Activated CD4-positive, alpha-beta T cell treated with anti-CD3 and anti-CD28 coated beads, Interleukin-2, Interleukin-4, amounts not matched to agents 100 ng/mL and 50 ng/mL, durations not matched to agents 16 hours and 8 hours (primary cell): ENCODE results near the gene SMYD3.
"Not testable (repeated sequence)": the region's sequence is repeated elsewhere in the genome, so short reads cannot be mapped to it uniquely, and the experiment has no call there.

ENCODE experiments used
- DNase-seq: peaks from one replicate; pipeline ENCODE4 v3.0.0-alpha.2; 2020; ENCODE audit warnings: low spot score

The SMYD3 gene

DNA sequence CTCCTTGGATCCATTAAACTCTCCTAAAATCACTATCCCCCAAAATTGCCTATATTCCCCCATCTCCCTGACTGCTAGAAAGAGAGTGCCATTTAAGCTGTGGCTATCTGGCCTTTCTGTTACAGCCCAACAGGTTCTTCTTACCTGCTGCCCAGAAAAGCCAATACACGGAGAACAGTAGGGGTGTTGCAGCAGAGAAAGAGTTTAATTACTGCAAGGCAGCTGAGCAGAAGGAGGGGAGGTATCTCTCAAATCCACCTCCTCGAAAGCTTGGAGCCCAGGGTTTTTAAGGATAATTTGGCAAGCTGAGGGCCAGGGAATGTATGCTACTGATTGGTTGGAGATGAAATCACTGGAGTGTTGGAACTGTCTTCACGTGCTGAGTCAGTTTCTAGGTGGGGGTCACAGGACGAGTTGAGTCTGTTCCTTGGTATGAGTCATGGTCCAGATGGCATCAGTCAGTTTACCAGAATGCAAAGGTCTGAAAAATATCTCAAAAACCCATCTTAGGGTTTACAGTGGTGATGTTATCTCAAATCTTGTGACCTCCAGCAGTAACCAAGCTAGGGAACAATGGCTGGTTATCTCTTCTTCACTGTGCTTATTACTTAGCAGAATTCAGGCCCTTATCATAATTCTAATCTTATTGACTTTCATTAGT lies 89.8 kb downstream of the SMYD3 start:
- DNase-seq, result peak; percentile 34

DNA sequence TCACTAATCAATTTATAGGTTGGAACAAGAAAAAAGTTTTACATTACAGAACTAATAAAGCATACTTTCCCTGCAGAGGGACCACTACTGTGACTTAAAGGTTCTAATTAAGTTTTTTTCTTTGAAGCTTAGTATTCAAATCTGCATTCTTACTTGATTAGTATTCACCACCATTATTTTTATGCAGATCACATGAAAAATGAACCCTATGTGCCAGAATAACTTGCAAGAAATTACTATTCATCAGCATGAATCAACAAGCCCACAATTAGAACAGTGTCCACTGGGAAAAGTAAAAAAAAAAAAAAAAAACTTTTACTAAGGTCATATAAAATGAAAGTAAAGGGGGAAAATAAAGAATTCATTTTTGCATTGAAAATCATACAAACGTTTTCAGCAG lies 90.8 kb downstream of the SMYD3 start:
- DNase-seq, result no peak

DNA sequence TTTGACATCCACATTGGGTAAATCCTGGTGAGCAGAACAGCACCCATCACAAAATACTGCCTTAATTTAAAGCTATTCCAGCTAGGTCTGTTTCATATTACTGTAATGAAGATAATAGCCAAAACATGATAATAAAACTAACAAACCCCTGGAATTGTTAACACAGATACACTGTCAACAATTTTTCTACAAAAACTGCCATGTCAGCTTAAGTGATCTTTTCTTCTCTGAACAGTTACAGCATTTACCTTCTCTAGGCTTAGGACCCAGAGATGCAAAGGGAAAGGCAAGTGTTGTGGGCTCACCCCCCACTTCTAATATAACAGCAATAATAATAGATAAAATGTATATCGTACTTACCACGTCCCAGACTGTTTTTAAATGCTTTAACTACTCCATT lies 92.1 kb downstream of the SMYD3 start:
- DNase-seq, result no peak

DNA sequence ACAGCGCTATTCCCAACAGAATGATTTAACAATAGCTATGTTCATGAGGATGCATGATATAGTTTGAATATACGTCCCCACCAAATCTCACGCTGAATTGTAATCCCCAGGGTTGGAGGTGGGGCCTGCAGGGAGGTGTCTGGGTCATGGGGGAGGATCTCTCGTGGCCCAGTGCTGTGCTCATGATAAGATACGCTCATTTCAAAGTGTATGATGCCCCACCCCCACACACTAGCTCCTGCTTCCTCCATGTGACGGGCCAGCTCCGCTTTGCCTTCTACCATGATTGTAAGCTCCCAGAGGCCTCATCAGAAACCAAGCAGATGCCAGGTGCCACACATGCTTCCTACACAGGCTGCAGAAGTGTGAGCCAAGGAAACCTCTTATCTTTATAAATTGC lies 93.6 kb downstream of the SMYD3 start:
- DNase-seq, result no peak

DNA sequence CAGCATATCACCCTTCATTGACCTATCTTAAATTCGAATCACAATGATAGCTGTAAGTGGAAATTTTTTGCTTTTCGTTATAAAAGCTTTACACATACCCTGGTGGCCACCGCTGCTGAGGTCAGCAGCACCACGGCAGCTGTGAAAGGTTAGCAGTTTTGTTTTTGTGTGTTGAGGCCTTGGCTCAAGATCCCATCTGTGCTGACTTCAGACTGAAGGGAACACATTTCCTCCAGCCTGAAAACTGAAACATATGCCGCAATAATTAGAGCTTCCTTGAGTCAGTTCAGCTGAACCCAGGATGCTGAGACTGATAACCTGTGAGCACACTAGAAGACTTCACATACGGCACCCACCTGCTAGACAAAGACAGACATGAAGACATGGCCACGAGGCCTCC lies 103.0 kb downstream of the SMYD3 start:
- DNase-seq, result no peak

DNA sequence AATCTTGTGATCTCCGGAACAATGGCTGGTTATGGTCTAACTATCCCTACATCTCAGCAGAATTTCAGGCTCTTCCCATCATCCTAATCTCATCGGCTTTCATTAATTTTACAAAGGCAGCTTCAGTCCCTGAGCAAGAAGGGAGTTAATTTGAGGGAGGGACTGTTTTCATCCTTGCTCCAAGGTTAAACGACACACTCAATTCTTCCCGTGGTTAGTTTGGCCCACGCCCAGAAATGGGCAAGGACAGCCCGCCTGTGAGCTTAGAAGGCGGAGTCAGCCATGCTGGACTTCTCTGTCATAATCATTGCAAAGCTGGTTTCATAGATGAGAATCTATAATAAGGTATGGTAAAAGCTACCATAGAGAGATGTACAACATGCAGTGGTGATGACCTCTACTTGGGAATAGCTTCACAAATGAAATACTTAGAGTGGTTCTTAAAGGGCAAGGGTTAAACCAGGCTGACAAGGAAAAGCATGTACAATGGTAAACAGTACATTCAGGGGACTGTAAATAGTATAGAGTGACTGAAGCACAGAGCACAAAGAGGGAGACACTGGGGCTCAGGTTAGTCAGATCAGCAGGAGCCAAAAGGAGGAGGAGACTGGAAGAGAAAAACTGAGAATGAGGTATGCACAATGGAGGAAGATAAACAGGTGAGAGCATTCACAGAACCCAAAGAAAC lies 108.8 kb downstream of the SMYD3 start:
- DNase-seq, result no peak

DNA sequence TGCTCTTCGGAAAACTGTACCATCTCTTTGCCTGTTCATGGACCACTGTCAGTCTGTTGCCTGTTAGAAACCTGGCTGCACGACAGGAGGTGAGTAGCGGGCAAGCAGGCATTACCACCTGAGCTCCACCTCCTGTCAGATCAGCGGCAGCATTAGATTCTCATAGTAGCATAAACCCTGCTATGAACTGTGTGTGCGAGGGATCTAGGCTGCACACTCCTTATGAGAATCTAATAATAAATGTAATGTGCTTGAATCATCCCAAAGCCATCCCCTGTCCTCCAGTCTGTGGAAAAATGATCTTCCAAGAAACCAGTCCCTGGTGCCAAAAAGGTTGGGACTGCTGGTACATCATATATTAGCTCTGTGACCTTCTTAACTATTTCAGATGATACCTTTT lies 110.0 kb downstream of the SMYD3 start:
- no peak for DNase-seq

DNA sequence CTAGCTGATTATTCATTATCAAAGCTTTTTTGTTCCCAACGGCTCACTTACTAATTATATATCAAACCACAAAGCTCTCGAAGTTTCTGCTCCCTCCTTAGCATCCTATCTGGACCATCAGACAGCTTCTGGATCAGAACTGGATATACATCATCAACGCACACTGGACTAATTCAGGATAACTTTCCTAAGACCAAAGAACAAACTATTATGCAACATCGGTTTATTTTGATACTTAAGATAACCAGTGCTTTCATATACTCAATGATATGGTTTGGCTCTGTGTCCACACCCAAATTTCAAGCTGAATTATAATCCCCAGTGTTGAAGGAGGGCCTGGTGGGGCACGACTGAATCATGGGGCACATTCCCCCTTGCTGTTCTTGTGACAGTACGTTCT lies 110.8 kb downstream of the SMYD3 start:
- no peak for DNase-seq

DNA sequence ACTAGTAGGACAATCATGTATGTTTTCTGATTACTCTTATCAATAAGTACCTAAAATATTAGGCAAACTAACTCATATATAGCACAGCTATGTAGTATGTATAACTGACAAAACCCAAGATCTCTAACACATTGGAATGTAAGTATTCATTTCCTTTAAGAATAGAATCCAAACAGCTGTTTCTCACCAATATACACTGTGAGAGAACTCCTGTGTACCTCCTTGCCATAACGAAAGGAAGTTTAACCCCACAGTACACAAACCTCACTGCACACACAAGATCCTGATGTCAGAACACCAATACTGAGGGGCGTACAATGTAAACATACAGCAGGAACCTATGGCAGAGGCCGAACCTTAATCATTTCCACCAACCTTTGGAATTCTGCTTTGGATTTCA lies 113.0 kb downstream of the SMYD3 start:
- DNase-seq, result no peak

DNA sequence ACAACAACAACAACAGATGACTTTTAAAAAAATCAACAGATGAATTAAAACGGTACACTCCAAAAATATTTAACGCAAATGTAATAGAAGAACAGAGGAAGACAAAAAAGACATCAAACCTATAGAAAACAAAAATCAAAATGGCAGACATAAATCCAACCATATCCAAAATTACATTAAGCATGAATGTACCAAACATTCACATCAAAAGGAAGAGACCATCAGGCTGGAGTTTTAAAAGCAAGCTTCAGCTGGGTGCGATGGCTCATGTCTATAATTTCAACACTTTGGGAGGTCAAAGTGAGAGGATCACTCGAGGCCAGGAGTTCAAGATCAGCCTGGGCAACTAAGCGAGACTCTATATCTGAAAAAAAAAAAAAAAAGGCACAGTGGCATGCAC lies 116.2 kb downstream of the SMYD3 start:
- DNase-seq, result no peak

DNA sequence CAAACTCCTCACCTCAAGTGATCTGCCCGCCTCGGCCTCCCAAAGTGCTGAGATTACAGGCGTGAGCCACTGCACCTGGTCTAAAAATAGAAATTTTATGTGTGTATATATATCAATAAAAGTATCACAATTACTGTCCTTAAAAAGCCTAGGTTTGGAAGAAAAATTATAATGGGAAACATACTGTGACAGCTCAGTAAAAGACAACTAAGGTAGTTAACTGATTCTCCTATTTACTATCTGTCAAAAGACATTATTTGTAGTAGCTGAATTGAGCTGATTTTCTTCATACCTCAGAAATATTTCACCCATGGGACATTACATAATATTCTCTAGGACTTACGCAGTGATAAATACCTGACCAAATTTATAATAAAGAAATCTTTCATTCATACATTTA lies 122.5 kb downstream of the SMYD3 start:
- DNase-seq, result no peak

DNA sequence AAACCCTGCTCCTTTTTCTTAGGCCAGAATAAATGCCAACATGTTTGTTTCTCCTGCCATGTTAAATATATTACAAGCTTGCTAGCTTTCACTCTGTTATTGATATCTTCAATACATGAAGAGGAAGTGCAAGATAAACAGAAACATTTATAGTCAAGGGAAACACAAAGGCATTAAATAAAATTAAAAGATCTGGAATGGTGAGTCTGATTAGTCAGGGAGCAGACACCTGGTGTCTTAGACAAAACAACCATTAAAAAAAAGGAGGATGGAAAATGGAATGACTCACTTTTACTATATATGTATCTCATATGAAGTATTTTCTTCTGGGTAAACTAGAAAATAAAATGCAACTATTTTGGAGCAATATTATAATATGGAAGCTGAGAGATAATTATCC lies 123.3 kb downstream of the SMYD3 start:
- no peak for DNase-seq

DNA sequence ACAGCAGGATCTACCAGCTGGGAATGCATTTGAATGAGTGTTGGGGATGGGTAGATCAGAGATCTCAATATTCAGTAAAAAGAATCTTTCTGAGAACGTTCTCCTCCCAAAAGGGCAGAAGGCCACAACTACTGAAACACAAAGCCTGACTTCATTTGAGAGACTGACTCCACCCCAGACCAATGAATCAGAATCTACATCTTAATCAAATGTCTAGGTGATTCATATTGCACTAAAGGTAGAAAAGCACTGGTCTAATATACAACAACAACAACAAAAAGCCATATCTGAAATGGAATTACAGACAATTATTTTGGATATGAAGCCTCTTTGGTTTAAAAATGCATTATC lies 123.9 kb downstream of the SMYD3 start:
- DNase-seq, result no peak

DNA sequence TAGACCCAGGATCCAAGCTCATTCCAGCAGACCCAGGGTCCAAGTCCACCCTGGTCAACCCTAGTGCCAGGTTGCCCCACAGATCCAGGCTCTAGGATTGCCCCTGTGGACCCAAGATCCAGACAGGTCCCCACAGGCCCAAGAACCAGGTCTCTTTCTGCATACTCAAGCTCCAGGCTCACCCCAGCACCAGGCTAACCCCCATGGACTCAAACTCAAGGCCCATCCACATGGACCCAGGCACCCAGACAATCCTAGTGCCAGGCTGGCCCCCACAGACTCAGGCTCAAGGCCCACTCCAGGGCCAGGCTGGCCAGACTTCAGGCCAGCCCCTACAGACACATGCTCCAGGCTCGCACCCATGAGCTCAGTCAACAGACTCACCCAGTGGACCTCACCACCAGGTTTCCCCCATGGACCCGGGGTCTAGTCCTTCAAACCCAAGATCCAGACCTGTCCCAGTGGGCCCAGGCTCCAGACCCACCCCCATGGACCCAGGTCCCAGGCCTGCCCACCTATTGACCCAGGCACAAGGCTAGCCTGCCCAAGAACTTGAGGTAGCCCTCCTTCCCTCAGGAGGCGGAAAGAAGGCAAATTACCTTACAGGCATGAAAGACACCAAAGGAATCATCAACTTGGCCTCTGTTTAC lies 124.4 kb downstream of the SMYD3 start:
- no peak for DNase-seq

DNA sequence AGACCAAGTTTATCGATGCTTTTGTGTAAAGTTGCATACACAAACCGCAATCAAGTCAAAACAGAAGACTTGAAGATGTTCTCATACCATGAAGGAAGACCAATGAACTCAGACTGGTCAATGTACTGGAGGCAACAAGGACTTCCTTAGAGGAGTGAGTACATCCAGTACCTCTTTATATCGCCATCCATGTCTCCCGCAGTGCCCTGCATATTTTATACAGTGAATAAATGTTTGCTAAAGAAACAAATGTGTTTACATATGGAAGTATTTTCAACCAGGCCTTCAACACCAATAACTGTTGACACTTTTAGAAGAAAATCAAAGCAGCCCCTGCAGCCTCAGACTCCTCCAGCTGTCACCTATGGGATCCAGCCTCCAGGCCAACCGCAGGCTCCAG lies 125.6 kb downstream of the SMYD3 start:
- no peak for DNase-seq

DNA sequence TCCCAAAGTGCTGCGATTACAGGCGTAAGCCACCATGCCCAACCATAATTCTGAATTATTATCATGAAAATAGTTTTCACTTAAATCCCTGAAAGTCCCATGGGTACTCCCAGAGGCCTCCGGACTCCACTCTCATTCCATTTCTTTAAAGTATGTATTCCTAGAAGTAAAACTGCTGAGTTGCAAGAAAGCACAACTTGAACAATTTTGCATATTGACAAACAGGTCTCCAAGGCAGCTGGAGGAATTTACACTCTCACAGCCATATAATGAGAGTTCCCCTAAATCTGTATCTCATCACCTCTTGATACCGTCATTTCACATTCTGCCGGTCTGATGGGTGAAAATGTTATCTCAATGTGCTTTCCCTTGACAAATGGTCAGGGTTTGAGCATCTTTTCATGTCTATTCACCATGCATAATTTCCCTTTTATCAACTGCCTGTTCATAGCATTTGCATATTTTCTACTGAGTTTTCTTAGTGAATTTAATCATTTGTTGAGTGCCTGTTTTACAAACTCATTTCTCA lies 129.4 kb downstream of the SMYD3 start:
- DNase-seq, result no peak

DNA sequence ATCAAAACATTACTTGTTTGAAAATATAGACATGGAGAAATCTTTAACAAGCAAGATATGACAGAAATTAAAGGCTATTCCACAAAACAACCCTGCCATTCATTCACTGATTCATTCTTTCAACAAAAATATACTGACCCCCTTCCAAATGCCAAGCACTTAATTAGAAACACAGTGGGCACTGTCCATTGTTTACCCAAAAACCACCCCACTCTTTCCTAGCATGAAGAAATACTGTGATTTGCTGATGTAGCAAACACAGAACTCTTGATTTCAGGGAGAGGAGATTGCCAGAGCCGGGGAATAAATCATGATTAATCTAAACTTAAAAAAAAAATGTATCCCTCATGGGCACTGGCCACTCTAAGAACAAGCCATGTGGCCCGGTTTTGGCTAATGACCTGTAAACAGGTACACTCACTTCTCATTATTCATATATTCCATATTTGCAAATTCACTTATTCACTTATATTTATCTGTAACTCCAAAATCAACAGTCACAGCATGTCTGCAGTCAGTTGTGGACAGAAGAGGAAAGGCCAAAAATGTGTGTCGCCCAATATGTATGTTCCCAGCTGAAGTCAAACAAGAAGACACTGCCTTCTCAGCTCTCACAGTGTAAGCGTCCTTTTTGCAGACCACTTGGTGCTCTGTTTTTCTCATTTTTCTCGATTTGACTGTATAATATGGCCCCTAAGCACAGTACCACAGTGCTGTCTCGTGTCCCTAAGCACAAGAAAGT lies 133.1 kb downstream of the SMYD3 start:
- DNase-seq, result no peak

DNA sequence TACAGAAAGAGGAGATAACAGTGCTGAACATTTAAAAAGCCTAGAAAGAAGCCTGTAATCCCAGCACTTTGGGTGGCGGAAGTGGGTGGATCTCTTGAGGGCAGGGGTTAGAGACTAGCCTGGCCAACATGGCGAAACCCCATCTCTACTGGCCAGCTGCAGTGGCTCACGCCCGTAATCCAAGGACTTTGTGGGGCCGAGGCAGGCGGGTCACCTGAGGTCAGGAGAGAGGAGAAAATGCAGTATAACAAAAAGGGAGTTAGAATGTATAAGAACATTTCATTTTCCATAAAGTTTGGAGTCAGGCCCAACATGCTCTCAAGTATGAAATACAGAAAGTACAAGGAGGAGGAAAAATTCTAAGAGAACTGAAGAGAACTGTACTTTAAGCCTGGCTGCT lies 134.5 kb downstream of the SMYD3 start:
- no peak for DNase-seq

DNA sequence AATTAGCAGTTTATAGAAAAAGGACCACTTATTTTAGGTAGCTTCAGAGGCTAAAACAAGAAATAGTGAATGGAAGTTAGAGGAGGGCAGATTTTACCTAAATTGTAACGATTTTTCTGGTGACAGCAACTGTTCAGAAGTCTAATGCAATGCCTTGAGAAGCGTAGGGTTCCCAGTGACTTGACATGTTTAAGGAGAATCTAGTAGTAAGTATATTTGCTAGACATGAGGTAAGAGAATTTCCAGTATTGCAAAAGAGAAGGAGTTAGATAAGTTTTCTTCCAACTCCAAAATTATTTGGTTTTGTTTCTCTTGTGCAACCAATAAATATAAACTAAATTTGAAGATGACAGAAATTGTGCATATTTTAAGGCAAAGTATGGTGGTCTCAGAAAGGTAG lies 140.0 kb downstream of the SMYD3 start:
- no peak for DNase-seq

DNA sequence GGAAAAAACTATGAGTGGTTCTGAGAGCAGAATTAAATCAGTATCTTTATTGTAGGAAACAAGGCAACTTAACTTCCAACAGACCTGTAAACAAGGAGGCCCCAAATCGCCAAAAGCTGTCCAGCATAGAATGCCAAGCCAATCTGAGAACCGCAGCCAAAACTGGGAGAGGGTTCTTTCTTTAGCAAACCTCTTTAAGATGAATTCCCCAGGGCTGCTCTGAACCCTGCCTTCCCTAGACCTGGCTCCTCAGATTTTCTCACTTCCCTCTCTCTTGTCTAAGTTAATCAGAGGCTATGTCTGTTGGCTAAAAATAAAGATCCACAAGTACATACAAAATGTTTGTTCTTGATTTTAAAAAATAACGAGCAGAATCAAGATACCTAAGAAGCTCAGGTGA lies 141.4 kb downstream of the SMYD3 start:
- no peak for DNase-seq

DNA sequence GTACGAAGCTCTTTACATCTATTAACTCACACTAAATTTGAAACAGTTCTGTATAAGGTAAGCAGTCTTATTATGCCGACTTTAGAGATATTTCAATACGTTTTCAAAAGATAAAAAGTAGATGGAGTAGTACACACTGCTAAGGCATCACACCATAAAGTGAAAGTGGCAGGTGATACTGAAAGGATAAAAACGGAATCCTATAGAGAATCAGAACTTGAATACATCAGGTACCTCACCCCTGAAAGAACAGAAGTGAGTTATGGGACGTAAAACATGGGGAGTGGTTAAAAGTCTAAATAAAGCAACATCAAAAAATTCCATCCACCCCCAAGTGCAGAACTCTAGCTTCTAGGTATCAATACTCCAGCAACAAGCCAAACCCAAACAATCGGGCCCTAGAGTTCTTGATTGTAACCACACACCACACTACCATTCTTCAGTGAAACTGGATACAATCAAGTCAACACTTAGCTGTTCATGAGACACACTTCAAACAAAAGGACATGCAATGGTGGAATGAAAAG lies 142.6 kb downstream of the SMYD3 start:
- DNase-seq, result peak; percentile 15

DNA sequence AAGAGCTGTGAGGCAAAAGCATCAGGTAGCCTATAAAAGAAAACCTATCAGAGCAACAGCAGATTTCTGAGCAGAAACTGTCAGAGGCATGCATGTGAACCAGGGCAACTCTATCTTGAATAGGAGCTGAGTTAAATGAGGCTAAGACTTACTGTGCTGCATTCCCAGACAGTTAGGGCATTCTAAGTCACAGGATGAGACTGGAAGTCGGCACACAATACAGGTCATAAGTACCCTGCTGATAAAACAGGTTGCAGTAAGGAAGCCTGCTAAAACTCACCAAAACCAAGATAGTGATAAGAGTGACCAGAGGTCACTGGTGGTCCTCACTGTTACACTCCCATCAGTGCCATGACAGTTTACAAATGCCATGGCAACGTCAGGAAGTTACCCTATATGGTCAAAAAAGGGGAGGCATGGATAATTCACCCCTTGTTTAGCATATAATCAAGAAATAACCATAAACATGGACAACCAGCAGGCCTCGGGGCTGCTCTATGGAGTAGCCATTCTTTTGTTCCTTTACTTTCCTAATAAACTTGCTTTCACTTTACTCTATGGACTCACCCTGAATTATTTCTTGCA lies 150.0 kb downstream of the SMYD3 start:
- not testable (repeated sequence) for DNase-seq
